Dermis microvascular lymphatic vessel endothelial cell (primary cell): ENCODE measurements around the gene VPS4B. TPM values are rescaled to one million over a fixed set of nuclear protein-coding genes. Genes with fewer than 3 reads are reported as not detected.
"Not testable (repeated sequence)": the region's sequence is repeated elsewhere in the genome, so short reads cannot be mapped to it uniquely, and the experiment has no call there.

Source experiments
- DNase-seq, 2 donors: peaks; one replicate each; pipeline versions ENCODE4 v3.0.0 to v3.0.0-alpha.2; 2010; ENCODE audit warnings: low read depth in 2 of 2
- total RNA-seq: library from RNA; depleted of rRNA; stranded (reverse); fragments of >200 nt; gene quantifications from 2 replicates; pipeline ENCODE4 v1.2.1, GENCODE V29; 2014

VPS4B gene
- total RNA-seq, 1 donor from 2014 or later, result 42.6 TPM

GRCh38 chr18:63373161-63373560 lies 49.1 kb downstream of the VPS4B start:
- DNase-seq, result no peak

- no peak for DNase-seq
These were observed 53.7 kb downstream of the VPS4B start for GRCh38 chr18:63368611-63369010.

GRCh38 chr18:63367053-63367953 lies 55.0 kb downstream of the VPS4B start, which contains the start of gene KDSR:
TSS of gene KDSR (minus strand) at chr18:63367206. CDS start at chr18:63367118, 88 bp downstream.
- DNase-seq, result peak; percentile 94 to 98

- DNase-seq, result peak; percentile 45 to 86
These were observed 55.8 kb downstream of the VPS4B start for GRCh38 chr18:63366213-63367052.

- no peak for DNase-seq
These were observed 56.4 kb downstream of the VPS4B start for GRCh38 chr18:63365876-63366212.

- no peak for DNase-seq
These were observed 58.3 kb downstream of the VPS4B start for GRCh38 chr18:63363951-63364350.

- DNase-seq, result not testable (repeated sequence)
These were observed 58.9 kb downstream of the VPS4B start for GRCh38 chr18:63363420-63363819.

GRCh38 chr18:63356272-63356896 lies 65.9 kb downstream of the VPS4B start:
- DNase-seq, result no peak

- no peak for DNase-seq
These were observed 72.0 kb downstream of the VPS4B start for GRCh38 chr18:63350230-63350629.

GRCh38 chr18:63348508-63349136 lies 73.7 kb downstream of the VPS4B start:
- DNase-seq, result no peak

GRCh38 chr18:63346480-63347183 lies 75.6 kb downstream of the VPS4B start:
- no peak for DNase-seq

GRCh38 chr18:63346031-63346430 lies 76.2 kb downstream of the VPS4B start:
- DNase-seq, result peak in 1 of 2 donors; percentile 17

- peak in 1 of 2 donors; percentile 15 for DNase-seq
These were observed 77.4 kb downstream of the VPS4B start for GRCh38 chr18:63344918-63345317.

- DNase-seq, result no peak
These were observed 78.0 kb downstream of the VPS4B start for GRCh38 chr18:63344263-63344662.

GRCh38 chr18:63342206-63342605 lies 80.1 kb downstream of the VPS4B start:
- peak in 1 of 2 donors; percentile 50 for DNase-seq

- DNase-seq, result peak in 1 of 2 donors; percentile 50
These were observed 82.3 kb downstream of the VPS4B start for GRCh38 chr18:63339920-63340484.
